ENCODE measurements around the gene PRKRIP1.

PRKRIP1 gene

DNA sequence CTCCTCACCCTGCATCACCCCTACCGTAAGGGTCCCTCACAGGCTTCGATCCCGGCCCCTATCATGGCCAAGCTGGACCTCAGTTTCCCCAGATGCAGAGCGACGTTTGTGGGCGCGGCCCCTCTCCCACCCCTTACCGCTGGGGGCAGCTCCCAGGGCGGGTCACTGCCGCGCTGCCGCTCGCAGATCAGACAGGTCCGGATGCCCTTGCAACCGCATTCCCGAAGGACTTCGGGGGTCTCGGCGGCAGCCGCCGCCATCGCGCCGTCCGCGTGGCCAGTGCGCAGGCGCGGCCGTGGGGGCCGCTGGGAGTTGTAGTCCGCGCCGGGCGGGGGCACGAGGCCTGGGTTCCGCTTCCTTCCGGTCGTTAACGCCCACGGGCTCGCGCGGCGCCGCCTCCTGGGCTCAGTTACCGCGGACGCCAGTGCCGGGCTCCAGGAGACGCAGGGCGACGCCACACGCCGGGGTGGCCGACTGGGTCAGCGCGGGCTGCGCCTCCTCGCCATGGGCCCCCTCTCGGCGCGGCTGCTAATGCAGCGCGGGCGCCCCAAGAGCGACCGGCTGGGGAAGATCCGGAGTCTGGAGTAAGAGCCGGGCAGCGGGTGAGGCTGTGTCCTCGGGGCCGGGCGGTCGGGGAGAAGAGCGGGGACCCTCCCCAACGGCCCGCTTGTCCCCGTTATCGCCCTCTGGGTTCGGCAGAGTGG is 68.6 kb downstream of the PRKRIP1 start, which contains the start of the genes ALKBH4 and LRWD1 (continued):
- TF ChIP-seq ZNF350 (tag by site-specific recombination; IDR thresholded peaks at IDR 0.05) (no peak), ZBTB8A (tag by site-specific recombination; IDR thresholded peaks at IDR 0.05) (peak; percentile 97), ZNF391 (tag by site-specific recombination; IDR thresholded peaks at IDR 0.05; ENCODE audit: borderline replicate concordance, low read depth) (peak; percentile 22), ZNF501 (tag by site-specific recombination; IDR thresholded peaks at IDR 0.05) (peak; percentile 58), ZXDB (tag by site-specific recombination; IDR thresholded peaks at IDR 0.05) (peak; percentile 73), ZNF707 (tag by site-specific recombination; IDR thresholded peaks at IDR 0.05) (no peak), ZNF133 (tag by site-specific recombination; IDR thresholded peaks at IDR 0.05) (no peak), KLF8 (tag by site-specific recombination; IDR thresholded peaks at IDR 0.05) (0 out of 2 replicates have a peak, but pooled peaks have one; percentile 43), YY2 (tag by site-specific recombination; IDR thresholded peaks at IDR 0.05) (peak; percentile 86), GLIS2 (tag by site-specific recombination; IDR thresholded peaks at IDR 0.05) (peak; percentile 94), OVOL3 (tag by site-specific recombination; IDR thresholded peaks at IDR 0.05) (peak; percentile 21), ZNF629 (tag by site-specific recombination; IDR thresholded peaks at IDR 0.05) (0 out of 2 replicates have a peak, but pooled peaks have one; percentile 24), SCRT2 (tag by site-specific recombination; IDR thresholded peaks at IDR 0.05) (no peak), ZNF404 (tag by site-specific recombination; IDR thresholded peaks at IDR 0.05) (no peak), ZNF561 (tag by site-specific recombination; IDR thresholded peaks at IDR 0.05; ENCODE audit: borderline replicate concordance) (peak; percentile 92; the same call in 1 of the 2 replicates), GLI2 (tag by site-specific recombination; IDR thresholded peaks at IDR 0.05; ENCODE audit: borderline replicate concordance, low read depth) (no peak), SCRT1 (tag by site-specific recombination; IDR thresholded peaks at IDR 0.05; ENCODE audit: borderline replicate concordance) (no peak), PRDM1 (tag by site-specific recombination; IDR thresholded peaks at IDR 0.05) (no peak), ZNF777 (tag by site-specific recombination; IDR thresholded peaks at IDR 0.05; ENCODE audit: borderline replicate concordance) (peak; percentile 99), ZBTB7A (tag by site-specific recombination; IDR thresholded peaks at IDR 0.05; ENCODE audit: low read depth) (peak; percentile 84; the same call in 1 of the 2 replicates), IKZF3 (tag by site-specific recombination; IDR thresholded peaks at IDR 0.05) (0 out of 2 replicates have a peak, but pooled peaks have one; percentile 8), FEZF1 (tag by site-specific recombination; IDR thresholded peaks at IDR 0.05) (no peak), ZIC2 (tag by site-specific recombination; IDR thresholded peaks at IDR 0.05) (peak; percentile 58), ZBTB20 (tag by site-specific recombination; IDR thresholded peaks at IDR 0.05) (peak; percentile 79; the same call in 1 of the 2 replicates), ZNF76 (tag by site-specific recombination; IDR thresholded peaks at IDR 0.05; ENCODE audit: borderline replicate concordance, low read depth) (peak; percentile 94)
- TF ChIP-seq, protein P1, sequence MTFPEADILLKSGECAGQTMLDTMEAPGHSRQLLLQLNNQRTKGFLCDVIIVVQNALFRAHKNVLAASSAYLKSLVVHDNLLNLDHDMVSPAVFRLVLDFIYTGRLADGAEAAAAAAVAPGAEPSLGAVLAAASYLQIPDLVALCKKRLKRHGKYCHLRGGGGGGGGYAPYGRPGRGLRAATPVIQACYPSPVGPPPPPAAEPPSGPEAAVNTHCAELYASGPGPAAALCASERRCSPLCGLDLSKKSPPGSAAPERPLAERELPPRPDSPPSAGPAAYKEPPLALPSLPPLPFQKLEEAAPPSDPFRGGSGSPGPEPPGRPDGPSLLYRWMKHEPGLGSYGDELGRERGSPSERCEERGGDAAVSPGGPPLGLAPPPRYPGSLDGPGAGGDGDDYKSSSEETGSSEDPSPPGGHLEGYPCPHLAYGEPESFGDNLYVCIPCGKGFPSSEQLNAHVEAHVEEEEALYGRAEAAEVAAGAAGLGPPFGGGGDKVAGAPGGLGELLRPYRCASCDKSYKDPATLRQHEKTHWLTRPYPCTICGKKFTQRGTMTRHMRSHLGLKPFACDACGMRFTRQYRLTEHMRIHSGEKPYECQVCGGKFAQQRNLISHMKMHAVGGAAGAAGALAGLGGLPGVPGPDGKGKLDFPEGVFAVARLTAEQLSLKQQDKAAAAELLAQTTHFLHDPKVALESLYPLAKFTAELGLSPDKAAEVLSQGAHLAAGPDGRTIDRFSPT (tag by site-specific recombination; IDR thresholded peaks at IDR 0.05) = peak; percentile 74
- TF ChIP-seq, protein P2, sequence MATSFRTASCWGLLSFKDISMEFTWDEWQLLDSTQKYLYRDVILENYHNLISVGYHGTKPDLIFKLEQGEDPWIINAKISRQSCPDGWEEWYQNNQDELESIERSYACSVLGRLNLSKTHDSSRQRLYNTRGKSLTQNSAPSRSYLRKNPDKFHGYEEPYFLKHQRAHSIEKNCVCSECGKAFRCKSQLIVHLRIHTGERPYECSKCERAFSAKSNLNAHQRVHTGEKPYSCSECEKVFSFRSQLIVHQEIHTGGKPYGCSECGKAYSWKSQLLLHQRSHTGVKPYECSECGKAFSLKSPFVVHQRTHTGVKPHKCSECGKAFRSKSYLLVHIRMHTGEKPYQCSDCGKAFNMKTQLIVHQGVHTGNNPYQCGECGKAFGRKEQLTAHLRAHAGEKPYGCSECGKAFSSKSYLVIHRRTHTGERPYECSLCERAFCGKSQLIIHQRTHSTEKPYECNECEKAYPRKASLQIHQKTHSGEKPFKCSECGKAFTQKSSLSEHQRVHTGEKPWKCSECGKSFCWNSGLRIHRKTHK (tag by site-specific recombination; IDR thresholded peaks at IDR 0.05) = no peak
- TF ChIP-seq, protein P3, sequence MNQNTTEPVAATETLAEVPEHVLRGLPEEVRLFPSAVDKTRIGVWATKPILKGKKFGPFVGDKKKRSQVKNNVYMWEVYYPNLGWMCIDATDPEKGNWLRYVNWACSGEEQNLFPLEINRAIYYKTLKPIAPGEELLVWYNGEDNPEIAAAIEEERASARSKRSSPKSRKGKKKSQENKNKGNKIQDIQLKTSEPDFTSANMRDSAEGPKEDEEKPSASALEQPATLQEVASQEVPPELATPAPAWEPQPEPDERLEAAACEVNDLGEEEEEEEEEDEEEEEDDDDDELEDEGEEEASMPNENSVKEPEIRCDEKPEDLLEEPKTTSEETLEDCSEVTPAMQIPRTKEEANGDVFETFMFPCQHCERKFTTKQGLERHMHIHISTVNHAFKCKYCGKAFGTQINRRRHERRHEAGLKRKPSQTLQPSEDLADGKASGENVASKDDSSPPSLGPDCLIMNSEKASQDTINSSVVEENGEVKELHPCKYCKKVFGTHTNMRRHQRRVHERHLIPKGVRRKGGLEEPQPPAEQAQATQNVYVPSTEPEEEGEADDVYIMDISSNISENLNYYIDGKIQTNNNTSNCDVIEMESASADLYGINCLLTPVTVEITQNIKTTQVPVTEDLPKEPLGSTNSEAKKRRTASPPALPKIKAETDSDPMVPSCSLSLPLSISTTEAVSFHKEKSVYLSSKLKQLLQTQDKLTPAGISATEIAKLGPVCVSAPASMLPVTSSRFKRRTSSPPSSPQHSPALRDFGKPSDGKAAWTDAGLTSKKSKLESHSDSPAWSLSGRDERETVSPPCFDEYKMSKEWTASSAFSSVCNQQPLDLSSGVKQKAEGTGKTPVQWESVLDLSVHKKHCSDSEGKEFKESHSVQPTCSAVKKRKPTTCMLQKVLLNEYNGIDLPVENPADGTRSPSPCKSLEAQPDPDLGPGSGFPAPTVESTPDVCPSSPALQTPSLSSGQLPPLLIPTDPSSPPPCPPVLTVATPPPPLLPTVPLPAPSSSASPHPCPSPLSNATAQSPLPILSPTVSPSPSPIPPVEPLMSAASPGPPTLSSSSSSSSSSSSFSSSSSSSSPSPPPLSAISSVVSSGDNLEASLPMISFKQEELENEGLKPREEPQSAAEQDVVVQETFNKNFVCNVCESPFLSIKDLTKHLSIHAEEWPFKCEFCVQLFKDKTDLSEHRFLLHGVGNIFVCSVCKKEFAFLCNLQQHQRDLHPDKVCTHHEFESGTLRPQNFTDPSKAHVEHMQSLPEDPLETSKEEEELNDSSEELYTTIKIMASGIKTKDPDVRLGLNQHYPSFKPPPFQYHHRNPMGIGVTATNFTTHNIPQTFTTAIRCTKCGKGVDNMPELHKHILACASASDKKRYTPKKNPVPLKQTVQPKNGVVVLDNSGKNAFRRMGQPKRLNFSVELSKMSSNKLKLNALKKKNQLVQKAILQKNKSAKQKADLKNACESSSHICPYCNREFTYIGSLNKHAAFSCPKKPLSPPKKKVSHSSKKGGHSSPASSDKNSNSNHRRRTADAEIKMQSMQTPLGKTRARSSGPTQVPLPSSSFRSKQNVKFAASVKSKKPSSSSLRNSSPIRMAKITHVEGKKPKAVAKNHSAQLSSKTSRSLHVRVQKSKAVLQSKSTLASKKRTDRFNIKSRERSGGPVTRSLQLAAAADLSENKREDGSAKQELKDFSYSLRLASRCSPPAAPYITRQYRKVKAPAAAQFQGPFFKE (tag by site-specific recombination; IDR thresholded peaks at IDR 0.05; ENCODE audit: borderline replicate concordance) = peak; percentile 80; the same call in 1 of the 2 replicates
- TF ChIP-seq, protein P4, sequence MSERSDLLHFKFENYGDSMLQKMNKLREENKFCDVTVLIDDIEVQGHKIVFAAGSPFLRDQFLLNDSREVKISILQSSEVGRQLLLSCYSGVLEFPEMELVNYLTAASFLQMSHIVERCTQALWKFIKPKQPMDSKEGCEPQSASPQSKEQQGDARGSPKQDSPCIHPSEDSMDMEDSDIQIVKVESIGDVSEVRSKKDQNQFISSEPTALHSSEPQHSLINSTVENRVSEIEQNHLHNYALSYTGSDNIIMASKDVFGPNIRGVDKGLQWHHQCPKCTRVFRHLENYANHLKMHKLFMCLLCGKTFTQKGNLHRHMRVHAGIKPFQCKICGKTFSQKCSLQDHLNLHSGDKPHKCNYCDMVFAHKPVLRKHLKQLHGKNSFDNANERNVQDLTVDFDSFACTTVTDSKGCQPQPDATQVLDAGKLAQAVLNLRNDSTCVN (tag by site-specific recombination; optimal IDR thresholded peaks at IDR 0.05) = peak; percentile 96
